Measurements from ENCODE around the gene MEG3. TPM values are rescaled to one million over a fixed set of nuclear protein-coding genes. Genes with fewer than 3 reads are reported as not detected.

The MEG3 gene
- total RNA-seq, 4 donors from 2014 or later, result 8.2 to 18.2 (median 10.0) TPM

DNA sequence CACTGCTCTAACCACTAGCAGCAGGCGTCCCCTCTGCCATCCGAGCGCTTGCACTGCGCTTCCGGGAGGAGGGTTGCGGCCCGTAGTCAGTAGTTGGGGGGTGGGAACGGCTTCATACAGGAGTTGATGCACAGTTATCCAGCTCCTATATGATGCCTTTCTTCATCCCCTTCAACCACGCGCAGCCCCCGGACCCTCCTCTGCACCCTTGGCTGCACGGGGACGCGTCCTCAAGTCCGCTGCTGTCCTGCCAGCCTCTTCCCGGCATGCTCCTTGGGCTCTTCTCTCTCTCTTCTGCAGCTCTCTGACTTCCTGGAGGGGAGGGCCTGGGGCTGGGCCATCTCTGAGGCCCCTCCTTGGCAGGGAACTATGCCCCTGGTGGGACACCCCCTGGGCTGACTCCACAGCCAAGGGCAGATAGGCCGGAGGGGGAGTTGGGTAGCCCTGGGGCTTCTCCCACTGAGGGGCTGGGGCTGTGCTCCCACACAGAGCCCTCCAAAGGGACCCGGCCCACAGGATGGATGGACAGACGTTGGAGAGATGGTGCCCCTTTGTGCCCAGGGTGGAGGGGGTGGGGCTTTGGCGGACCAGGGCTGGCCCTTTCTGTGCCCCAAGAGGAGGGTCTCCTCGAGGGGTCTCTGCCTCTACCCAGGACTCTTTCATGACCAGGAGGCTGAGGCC is 48.6 kb downstream of the MEG3 start:
- DNase-seq (ENCODE audit: low spot score in 2 of 2), result no peak
- intact Hi-C loops (cut with DNase I; ENCODE audit: low total_unique reads), result no loop called here
- WGBS, 2 donors, result 88% methylated on average over 17 to 21 of the region's 21 CpGs
- TF ChIP-seq, protein P1, sequence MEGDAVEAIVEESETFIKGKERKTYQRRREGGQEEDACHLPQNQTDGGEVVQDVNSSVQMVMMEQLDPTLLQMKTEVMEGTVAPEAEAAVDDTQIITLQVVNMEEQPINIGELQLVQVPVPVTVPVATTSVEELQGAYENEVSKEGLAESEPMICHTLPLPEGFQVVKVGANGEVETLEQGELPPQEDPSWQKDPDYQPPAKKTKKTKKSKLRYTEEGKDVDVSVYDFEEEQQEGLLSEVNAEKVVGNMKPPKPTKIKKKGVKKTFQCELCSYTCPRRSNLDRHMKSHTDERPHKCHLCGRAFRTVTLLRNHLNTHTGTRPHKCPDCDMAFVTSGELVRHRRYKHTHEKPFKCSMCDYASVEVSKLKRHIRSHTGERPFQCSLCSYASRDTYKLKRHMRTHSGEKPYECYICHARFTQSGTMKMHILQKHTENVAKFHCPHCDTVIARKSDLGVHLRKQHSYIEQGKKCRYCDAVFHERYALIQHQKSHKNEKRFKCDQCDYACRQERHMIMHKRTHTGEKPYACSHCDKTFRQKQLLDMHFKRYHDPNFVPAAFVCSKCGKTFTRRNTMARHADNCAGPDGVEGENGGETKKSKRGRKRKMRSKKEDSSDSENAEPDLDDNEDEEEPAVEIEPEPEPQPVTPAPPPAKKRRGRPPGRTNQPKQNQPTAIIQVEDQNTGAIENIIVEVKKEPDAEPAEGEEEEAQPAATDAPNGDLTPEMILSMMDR (IDR thresholded peaks at IDR 0.05), result no peak
- no peak for TF ChIP-seq POLR2A (IDR thresholded peaks at IDR 0.05)
- no peak overlapping the region for H3K4me3 ChIP-seq (ENCODE audit: low read depth, poor library complexity, severe bottlenecking)

GRCh38 chr14:100875126-100875525 is 49.2 kb downstream of the MEG3 start:
- DNase-seq (ENCODE audit: low spot score in 2 of 2), result no peak
- intact Hi-C loops (cut with DNase I; ENCODE audit: low total_unique reads), result no loop called here
- no peak overlapping the region for H3K4me3 ChIP-seq (ENCODE audit: low read depth, poor library complexity, severe bottlenecking)
- TF ChIP-seq POLR2A (IDR thresholded peaks at IDR 0.05), result no peak
- TF ChIP-seq, protein P1 (IDR thresholded peaks at IDR 0.05), result no peak
- 85 to 91% methylated on average over 6 of the region's 6 CpGs for WGBS, 2 donors

GRCh38 chr14:100875861-100876590 is 50.1 kb downstream of the MEG3 start:
- intact Hi-C loops (cut with DNase I; ENCODE audit: low total_unique reads), result no loop called here
- no peak for TF ChIP-seq POLR2A (IDR thresholded peaks at IDR 0.05)
- TF ChIP-seq, protein P1 (IDR thresholded peaks at IDR 0.05), result no peak
- WGBS, 2 donors, result 88 to 90% methylated on average over 15 to 17 of the region's 17 CpGs
- DNase-seq (ENCODE audit: low spot score in 2 of 2), result no peak
- H3K4me3 ChIP-seq (ENCODE audit: low read depth, poor library complexity, severe bottlenecking), result no peak overlapping the region

DNA sequence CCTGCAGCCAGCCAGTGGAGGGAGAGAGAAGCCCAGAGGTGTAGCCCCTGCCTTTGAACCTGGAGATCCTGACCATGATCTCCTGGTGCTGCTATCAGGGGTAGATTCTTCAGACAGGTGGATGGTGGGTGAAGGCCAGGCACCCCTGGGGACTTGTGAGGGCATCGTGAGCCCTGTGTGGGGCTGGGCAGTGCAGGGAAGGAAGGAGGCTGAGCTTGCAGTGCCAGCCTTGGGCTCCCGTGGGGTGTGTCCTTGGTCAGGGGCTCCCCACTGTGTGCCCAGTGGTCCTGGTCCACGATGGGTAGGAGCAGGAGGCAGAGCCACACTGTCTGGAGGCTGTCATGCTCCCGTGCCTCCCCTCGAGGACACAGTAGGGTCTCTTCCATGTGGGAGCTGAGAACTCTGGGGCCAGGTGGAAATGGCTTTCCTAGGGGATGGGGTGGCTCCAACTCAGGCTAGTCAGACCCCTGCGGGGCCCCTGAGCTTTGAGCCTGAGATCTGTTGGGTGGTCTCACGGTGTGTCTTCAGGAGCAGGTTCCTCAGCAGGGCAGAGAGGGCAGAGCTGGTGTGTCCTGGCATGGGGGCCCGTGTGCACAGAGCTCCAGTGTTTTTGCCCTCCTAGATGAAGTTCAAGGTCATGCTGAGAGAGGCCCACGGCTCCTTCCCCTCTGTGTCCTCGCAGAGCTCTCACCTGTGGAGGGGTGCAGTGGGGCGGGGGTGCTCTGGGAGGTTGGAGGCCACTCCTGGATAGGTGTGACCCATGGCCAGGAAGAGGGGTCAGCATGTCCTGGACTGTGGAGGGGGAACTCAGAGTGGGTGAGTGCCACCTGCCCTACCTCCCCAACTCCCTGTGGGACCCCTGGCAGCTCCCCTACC is 52.6 kb downstream of the MEG3 start:
- intact Hi-C loops (cut with DNase I; ENCODE audit: low total_unique reads), result no loop called here
- 89 to 92% methylated on average over 8 to 10 of the region's 11 CpGs for WGBS, 2 donors
- no peak overlapping the region for H3K4me3 ChIP-seq (ENCODE audit: low read depth, poor library complexity, severe bottlenecking)
- DNase-seq (ENCODE audit: low spot score in 2 of 2), result no peak
- TF ChIP-seq, protein P1 (IDR thresholded peaks at IDR 0.05), result no peak
- TF ChIP-seq POLR2A (IDR thresholded peaks at IDR 0.05), result no peak

- 84 to 87% methylated on average over 6 to 8 of the region's 8 CpGs for WGBS, 2 donors
- no peak for DNase-seq (ENCODE audit: low spot score in 2 of 2)
- TF ChIP-seq POLR2A (IDR thresholded peaks at IDR 0.05), result no peak
- TF ChIP-seq, protein P1 (IDR thresholded peaks at IDR 0.05), result no peak
- intact Hi-C loops (cut with DNase I; ENCODE audit: low total_unique reads), result no loop called here
- H3K4me3 ChIP-seq (ENCODE audit: low read depth, poor library complexity, severe bottlenecking), result no peak overlapping the region
These were observed 53.3 kb downstream of the MEG3 start for GRCh38 chr14:100879194-100879593.

All from lower leg skin (tissue), 4 donors.